Measurements from ENCODE around the gene SDF4.

DNA sequence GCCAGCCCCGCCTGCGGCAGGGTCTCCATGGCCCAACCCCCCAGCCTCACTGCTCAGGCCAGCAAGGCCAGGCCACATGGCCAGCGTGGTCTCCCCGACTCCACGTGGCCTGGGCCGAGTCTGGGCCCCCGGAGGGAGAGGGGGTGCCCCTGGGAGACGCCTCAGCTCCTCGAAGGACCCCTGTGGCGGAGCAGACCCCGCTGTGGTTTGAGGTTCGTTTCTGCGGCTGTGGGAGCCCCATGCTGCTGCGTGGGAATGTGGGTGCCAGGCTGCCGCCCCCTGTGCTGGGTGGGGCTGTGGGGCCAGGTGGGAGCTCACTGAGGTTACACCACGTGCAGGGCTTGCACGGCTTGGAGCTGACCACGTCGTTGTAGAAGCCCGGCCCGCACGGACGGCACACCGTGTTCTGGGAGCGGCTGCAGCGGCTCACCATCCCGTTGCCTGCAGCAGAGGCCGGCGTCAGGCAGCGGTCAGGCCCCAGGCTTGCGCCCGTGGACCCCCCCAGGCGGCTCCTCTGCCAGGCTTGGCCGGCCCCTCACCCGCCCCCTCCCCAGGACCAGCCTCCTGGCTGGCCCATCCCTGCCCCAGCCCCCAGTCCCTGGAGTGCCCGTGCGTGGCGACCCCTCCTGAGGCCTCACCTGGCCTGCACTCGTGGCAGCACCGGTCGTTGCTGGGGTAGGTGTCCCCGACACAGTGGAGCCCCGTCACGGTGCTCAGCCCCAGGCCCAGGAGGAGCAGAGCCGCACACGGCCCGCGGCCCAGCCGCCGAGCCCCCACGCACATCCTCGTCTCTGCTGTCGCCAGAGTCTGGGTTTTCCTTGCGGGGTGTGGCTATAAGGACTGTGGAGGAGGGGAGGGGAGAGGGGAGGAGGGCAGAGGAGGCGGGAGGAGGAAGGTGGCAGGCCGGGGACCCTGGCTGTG is 18.2 kb downstream of the SDF4 start, which contains the start of gene TNFRSF4:
- TF ChIP-seq, protein P1, sequence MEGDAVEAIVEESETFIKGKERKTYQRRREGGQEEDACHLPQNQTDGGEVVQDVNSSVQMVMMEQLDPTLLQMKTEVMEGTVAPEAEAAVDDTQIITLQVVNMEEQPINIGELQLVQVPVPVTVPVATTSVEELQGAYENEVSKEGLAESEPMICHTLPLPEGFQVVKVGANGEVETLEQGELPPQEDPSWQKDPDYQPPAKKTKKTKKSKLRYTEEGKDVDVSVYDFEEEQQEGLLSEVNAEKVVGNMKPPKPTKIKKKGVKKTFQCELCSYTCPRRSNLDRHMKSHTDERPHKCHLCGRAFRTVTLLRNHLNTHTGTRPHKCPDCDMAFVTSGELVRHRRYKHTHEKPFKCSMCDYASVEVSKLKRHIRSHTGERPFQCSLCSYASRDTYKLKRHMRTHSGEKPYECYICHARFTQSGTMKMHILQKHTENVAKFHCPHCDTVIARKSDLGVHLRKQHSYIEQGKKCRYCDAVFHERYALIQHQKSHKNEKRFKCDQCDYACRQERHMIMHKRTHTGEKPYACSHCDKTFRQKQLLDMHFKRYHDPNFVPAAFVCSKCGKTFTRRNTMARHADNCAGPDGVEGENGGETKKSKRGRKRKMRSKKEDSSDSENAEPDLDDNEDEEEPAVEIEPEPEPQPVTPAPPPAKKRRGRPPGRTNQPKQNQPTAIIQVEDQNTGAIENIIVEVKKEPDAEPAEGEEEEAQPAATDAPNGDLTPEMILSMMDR (IDR thresholded peaks at IDR 0.05) = no peak
- TF ChIP-seq POLR2AphosphoS5 (IDR thresholded peaks at IDR 0.05) = no peak

Data from suprapubic skin (tissue), 3 donors.